GM18508 (cell line): ENCODE results near the gene IL17RB.

Experiments used
- ATAC-seq: cut with Tn5 transposase; IDR thresholded peaks from one replicate; pipeline ENCODE4 v1.9.1; 2021; ENCODE audit warnings: moderate number of reproducible peaks; ENCODE audit not compliant: insufficient read depth, unreplicated experiment

Gene IL17RB

DNA sequence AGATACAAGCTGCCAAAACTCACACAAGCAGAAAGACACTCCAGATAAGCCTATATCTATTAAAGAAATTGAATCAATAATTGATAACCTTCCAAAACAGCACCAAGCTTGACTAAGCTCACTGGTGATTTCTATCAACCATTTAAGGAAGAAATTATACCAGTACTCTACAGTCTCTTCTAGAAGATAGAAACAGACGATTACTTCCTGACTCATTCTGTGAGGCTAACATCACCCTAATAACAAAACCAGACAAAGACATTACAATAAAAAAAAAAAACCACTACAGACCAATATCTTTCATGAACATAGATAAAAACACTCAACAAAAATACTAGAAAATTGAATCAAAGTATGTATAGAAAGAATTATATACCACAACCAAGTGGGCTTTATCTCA lies 20.3 kb upstream of the IL17RB start:
- no peak for ATAC-seq

DNA sequence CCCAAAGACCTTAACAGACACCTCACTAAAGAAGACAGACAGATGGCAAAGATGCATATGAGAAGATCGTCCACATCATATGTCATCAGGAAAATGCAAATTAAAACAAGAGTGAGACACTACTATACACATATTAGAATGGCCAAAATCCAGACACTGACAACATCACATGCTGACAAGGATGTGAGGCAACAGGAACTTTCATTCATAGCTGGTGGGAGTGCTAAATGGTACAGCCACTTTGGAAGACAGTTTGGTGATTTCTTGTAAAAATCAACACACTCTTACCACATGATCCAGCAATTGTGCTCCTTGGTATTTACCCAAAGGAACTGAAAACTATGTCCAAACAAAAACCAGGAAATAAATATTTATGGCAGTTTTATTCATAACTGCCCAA lies 17.8 kb upstream of the IL17RB start:
- ATAC-seq, result no peak

DNA sequence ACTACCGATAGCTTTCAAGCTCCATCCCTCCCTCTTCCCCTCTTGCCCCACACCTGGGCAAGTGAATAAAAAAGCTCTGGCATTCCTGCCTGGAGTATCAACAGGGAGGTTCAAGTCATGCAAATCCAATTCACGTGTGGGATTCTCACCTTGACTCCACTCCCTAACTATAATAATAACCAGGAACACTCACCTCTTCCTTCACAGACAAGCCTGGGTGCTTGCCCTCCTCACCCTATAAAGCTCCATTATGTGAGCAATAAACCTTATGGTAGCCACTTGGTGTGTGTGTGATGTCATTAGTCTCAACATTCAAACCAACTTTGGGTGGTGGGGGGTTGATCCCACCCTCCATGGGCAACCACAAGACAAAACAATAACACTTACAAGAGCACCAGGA lies 16.8 kb upstream of the IL17RB start:
- ATAC-seq, result no peak

DNA sequence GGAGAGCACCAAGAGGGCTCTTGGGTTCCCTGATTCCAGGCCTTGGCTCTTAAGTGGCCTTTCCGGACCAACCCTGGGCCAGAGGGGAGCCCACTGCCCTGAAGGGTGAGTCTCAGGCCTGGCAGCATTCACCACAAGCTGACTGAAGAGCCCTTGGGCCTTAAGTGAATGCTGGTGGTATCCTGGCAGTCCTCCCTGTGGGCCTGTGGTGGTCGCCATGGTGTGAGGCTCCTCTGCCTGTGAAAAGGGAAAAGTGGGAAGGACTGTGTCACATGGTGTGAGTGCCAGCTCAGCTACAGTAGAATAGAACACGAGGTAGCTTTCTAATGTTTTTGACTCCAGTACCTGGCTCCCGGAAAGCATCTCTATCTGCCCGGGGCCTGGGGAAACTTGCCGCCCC lies 15.4 kb upstream of the IL17RB start:
- no peak for ATAC-seq

DNA sequence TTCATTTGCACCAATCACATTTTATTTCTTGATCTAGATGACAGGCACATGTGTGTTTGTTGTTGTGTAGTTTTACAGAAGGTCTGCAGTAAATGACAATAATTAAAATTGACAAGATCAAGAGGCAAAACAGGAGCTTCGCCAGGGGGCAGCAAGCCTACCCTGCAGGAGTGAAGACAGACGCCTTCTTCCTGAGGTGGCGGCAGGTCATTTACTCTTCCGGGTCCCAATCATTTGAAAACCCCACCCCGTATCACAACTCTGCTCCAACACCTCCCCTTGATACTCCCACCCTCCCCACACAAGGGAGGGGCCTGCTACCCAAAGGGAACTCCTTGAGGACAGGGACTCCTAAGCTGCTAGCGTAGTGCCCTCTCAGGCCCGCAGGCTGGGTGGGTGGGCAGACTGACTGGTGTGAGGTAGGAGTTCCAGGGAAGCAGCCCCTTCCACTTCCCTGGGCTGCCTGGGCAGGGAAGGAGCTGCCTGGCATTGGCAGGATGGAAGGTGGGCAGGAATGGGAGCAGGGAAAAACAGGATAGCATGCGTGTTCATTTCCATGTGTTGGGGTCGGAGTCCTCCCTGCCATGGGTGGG lies 13.2 kb upstream of the IL17RB start:
- ATAC-seq, result no peak

DNA sequence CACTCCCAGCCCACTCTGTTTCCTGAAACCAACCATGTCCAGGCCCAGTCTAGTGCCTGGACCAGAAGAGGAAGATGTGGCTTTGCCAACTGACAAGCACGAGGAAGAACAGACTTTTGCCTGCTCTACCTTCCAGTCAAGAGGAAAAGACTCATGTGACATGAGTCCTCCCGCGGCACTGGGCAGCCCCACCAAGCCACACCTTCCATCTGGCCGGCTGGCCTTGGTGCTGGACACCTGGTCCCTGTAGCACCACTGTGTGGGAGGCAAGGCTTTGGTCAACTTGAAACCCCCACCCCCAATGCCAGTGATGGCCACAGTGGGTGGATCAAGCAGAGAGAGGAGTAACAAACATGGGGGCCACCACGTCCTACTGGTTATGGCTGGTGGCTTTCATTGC lies 12.7 kb upstream of the IL17RB start:
- no peak for ATAC-seq

DNA sequence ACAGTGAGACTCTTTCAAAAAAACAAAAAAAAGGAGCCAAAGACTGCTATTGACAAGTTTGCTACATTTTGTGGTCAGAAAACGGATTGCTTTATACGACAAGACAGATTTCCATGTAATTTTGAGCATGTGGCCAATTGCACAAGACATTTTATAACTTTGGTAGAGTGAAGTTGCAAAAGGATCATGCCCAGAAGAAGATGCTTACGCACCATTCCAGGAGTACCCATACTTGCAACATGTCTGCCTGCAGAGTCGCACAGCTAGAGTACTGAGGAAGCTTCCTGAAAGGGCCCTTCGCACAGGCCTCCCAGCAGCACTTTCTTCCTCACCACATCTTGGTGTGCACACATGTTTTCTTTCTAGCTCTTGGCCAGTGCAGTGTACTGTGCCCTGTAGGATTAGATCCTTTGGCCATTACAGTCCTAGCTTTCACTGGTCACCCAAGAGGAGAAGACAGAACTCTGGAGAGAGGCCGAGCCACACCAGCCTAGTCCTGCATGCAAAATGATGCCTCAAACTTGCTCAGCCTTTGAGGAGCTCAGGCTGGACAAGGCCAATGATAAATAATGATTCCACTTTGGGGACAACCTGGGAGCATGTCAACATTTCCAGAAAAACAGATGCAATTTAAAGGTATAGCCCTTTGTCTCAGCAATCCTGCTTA lies 11.8 kb upstream of the IL17RB start:
- ATAC-seq, result no peak

DNA sequence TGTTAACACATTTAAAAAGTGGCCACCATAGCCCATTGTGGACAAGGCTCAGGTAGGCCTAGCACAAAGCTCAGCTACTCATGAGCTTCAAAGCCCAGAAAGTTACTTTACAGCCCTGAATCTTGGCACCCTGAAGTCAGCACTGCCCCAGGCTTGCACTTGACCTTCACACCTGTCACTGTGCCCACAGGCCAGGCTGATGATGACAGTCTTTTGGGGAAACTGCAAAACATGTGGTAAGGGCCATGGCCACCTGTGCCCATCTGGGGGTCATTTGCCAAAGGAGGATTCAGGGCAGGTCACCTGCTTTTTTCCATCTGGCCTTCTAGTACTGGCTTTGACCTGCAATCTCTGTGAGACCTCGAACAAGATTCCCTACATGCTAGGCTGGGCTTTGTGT lies 11.1 kb upstream of the IL17RB start:
- ATAC-seq, result no peak

DNA sequence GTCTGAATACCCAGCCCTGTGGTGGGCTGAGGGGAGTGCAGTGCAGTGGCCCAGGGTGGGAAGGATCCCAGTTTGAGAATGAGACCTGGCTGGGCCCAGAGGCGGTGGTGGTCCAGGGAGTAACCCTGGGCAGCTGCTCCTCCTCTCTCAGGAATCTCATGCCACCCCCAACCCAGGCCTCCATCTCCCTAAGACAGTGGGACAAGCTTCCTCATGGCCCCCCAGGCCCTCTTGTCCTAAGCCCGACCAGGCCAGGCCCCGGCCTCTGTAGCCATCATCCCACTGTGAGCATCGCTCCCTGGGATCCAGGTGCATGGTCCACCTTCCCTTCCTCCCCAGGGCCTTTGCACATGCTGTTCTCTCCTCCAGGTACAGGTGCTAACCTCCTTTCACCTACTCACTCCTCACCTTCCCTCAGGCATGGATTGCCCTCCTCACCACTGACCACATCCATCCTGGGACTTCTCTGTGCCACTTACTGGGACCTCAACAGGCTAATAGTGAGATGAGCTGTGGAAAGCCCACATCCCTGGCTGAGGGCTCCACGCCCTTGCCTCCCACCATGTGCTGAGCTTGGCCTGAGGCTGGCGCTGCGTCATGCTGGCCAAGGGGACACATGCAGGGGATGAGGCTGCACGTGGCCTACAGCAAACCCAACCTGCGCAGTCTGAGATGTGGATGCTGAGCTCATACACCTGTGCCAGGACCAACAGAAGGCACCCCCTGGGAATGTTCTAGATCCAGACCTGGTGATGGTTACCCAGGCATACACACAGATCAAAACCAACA lies 10.1 kb upstream of the IL17RB start:
- ATAC-seq, result no peak

DNA sequence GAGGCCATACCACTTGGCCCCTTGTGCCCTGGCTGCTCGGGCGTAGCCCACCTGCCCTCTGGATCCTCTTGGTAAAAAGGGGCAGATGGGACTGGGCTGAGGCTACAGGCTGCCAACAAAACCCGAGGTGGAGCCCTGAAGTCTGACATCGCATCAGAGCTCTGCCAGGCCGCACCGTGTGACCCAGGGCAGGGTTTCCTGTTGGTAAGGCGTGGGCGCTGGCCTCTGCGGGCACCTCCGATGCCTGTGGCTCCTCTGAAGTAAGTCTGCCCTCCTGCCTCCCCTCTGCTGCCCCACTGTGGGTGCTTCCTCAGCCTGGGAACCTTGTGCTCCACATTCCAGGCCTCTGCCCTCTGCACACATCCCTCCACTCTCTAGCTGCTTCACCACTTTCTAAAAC lies 9.0 kb upstream of the IL17RB start:
- no peak for ATAC-seq

DNA sequence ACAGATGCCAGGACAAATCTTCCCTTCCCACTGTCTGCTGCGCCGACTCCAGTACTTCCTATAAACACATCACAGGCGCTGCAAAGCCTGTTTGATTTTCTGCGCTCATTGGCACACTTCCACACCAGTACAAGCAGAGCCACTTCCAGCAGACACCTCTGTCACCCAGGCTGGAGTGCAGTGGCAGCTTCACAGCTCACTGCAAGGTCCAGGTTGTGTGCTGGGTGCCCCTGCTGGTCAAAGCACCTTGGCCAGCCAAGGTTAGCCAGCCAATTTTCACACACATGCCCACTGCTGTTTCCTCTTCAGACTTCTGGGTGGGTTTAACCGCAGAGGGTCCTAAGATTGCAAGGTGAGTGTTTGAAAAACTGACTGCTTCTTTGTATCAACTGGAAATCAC lies 5.1 kb upstream of the IL17RB start:
- no peak for ATAC-seq

DNA sequence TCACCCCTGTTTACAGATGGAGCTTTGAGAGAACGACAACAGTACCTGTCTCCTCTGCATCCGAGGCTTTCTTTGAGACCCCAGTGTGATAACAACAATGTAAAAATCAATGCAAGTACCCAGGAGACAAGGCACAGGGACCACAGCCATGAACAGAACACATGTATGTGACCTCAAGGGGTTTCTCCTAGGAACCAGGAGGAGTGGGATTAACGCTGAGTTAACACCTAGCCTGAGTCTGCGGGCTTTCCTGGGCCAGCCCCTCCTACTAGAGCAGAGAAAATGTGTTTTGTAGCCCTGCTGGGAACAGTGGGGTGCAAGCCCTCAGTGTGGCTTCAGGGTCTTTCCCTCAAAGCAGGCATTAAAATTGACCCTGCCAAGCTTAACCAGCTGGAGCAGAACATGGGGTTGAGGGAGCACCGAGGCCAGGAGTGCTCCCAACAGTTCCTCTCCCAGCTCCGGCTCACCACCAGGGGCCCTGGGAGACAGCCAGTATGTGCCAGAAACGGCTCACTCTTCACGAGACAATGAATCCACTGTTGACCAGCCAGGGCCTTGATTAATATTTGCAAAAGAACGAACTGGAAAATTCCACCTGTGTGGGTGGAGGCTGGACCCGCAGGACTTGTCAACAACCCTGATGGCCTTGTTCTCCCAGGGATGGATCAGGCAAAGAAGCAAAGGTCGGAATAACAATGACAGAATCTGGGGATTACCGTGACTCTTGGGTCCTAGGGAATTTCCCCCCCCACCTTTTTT lies 3.8 kb upstream of the IL17RB start:
- ATAC-seq, result no peak

DNA sequence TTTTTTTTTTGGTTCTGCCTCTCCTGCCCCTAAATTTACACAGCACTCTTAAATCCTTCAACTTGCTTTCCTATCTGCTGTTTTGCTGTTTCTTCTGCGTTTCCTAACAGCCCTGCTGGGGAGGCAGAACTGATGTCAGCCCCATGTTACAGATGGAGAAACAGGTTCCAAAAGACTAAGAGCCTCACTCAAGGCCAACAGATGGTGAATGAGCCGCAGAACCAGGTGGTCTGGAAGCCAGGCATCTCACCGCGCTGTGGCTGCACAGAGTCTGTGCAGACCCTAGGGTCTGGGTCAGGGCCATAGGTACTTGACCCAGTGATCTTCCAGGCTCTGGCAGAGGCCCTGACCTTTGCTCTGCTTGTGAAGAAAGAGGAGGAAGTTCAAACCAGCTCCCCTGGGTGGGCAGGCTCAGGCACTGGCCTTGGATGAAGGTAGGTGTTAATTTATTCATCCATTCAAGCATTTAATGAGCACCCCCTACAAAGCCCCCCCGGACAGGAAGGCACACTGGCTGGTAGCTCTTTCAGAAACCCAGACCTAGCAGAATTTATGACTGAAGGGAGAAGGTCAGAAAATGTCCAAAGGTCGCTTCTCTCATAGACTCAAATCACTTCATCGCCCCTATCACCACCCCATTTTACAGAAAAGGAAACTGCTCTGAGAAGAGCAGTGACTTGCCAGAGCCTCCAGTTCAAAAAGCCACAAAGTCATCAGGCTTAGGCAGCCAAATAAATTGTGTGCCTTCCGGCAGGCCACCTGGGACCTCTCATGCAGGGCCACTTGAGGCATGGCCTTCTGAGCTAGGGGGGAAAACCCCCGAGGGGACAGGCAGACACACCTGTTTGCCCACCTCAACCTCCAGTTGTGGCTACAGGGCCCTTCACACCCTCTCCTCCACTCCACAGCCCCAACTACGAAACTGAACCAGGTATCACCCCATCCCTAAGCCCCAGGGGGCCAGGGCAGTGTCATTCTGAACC lies 2.9 kb upstream of the IL17RB start:
- peak; percentile 44 for ATAC-seq

DNA sequence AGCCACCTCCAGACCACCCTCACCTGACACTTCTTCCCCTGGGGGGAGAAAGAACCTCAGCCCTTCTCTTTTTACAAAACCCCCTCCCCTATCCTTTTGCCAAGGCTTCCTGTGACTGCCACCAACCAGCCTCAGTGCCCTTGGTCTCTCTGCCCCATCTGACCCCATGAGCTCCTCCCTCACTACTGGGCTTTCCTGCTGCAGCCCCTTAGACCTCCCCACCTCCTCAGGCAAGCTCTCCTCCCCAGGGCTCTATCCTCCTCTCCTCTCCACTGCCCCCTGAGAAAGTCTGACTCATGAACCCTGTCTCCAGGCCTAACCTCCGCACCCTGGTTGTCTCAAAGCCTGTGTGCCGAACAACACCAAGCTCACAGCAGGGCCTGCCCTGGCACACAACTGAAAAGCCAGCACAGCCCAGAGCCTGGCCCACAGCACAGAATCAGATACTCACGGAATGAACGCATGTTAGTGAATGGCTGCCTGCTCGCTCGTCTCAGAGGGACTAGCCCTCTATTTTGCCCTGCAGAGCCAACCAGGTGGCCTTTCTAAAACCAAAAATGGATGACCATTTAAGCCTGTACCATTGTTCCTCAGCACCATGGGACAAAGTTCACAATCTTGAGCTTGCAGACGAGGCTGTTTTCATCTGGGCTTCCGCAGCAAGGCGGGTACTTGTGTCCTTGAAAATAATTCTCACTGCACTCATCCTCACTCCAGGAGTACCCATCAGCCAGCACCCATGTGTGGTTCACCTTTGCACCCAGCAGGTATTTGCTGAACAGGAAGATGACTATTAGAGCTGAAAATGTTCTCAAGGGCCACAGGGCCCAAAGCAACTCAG lies 1.9 kb upstream of the IL17RB start:
- ATAC-seq, result no peak

DNA sequence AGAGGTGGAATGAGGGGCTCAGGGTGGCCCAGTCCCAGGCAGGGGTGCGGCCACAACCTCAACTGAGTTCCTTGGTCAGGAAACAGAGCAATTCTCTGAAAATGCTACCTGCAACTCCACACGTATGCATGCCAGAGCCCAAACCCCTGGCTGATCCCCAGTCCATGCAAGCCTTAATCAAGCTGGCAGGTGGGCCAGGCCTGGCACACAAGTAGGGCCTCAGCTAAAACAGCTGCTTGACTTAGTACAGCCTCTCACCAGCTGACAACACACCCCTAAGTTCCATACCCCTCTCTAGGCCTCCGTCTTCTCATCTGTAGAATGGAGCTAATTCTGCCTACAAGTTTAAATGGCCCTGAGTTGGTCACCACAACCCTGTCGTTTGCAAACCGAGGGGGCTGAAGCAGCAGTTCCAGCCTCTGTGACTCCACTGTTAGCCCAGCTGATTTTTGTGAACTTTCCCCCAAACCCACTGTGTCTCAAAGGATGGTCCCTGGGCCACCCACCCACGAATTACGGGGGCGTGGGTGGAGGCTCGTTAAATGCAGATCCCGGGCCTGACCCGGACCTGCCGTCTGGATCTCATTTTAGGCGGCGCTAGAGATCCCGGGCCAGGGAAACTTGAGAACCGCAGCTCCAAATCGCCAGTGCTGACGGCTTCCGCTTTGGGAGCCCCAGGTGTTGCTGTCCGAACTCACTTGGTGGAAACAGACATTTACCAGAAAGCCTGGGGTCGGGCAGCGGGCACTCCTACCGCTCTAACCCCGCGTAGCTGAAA lies 1.1 kb upstream of the IL17RB start:
- ATAC-seq, result no peak

DNA sequence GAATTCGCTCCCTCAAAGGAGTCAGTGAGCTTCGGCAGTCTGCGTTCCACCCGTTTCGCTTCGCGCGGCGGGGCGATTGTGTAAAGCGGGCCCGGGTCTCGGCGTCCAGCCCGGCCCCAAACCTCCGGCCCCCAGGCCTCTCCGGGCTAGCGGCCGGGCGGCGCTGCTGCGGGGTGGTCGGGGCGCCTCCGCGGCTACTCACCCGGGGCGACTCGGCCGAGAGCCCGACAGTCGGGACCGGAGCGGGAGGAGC lies 561 bp upstream of the IL17RB start:
- ATAC-seq, result no peak

DNA sequence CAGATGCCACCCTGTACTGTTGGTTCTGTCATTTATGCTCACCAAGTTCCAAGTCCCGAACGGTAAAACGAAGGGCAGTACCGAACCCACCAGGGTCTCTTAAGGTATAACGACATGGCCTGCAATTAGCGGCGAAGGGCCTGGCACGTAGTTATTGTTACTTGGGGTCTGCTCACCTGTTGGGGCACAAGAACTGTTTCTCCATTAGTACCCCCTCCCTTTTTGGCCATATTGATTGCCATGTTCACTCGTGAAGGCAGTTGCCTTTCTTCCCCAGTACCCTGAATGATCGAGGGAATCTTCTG lies 435 bp downstream of the IL17RB start:
- no peak for ATAC-seq

DNA sequence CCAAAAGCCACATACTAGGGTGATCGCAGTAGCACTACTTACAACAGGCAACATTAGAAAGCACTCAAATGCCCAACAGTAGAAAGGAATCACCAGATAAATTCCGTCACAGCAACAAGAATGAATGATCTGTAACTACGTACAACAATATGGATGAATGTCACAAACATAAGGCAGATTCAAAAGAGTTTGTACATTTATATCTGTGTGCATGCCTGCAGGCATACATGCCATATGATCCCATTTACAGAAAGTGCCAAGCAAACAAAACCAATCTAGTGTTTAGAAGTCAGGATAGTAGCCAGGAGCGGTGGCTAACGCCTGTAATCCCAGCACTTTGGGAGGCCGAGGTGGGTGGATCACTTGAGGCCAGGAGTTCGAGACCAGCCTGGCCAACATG lies 3.5 kb downstream of the IL17RB start:
- ATAC-seq, result no peak

DNA sequence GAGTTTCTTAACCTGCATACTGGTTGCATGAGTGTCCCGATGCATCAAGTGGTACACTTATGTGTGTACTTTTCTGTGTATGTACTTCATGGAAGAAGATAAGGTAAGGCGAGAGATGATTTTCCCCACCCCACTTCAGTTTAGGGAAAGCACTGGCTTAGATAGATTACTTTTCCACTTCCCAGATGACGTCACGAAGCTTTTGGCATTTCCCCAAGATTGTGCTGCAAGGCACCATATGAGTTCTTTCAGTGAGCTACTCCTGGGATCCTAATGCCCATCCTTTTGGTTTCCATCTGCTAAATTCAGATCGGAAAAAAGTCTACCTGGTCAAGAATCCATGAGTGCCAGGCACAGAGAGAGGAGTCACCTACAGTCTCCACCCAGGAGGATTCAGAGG lies 4.5 kb downstream of the IL17RB start:
- ATAC-seq, result no peak
